ENCODE measurements around the gene SIRT5. TPM values are rescaled to one million over a fixed set of nuclear protein-coding genes. Genes with fewer than 3 reads are reported as not detected.

Gene SIRT5
- total RNA-seq, 1 experiment from 2014 or later: 14.3 TPM

GRCh38 chr6:13565921-13566320 is 8.5 kb upstream of the SIRT5 start:
- Histone ChIP-seq H3K27ac (ENCODE audit: insufficient read length, low read depth, low read length) (no peak overlapping the region), H4K5ac (ENCODE audit: insufficient read length, low read depth, low read length) (no peak overlapping the region), H3K23ac (ENCODE audit: insufficient read length, low read depth, low read length) (no peak overlapping the region), H2AK5ac (ENCODE audit: insufficient read length, low read length) (no peak overlapping the region), H2BK20ac (ENCODE audit: low read depth, low read length, poor library complexity, severe bottlenecking) (no peak overlapping the region), H3K56ac (ENCODE audit: insufficient read length, low read depth, low read length) (no peak overlapping the region), H4K20me1 (ENCODE audit: control insufficient read depth, insufficient read depth, insufficient read length) (no peaks in the 10 kb centered on the region), H3K79me1 (ENCODE audit: insufficient read depth, low read depth, low read length, poor library complexity, severe bottlenecking) (no peaks in the 10 kb centered on the region), H3K23me2 (ENCODE audit: insufficient read length, low read depth, low read length, poor library complexity, severe bottlenecking) (no peaks in the 10 kb centered on the region), H2BK5ac (ENCODE audit: insufficient read length, low read length) (no peak overlapping the region), H4K91ac (ENCODE audit: insufficient read length, low read depth, low read length) (no peak overlapping the region), H3K79me2 (ENCODE audit: insufficient read depth, low read length) (no peaks in the 10 kb centered on the region), H2BK120ac (ENCODE audit: low read depth, low read length, poor library complexity, severe bottlenecking) (no peak overlapping the region), H2BK12ac (ENCODE audit: insufficient read length, low read depth, low read length) (no peak overlapping the region), H3K18ac (ENCODE audit: insufficient read length, low read depth, low read length) (no peak overlapping the region), H2BK15ac (ENCODE audit: low read depth, low read length) (no peak overlapping the region), H3K4ac (ENCODE audit: low read depth, low read length) (no peak overlapping the region), H2AFZ (ENCODE audit: low read length) (no peak overlapping the region), H3K4me2 (ENCODE audit: insufficient read depth, insufficient read length, low read length) (no peak overlapping the region), H3K14ac (ENCODE audit: insufficient read depth, low read length) (no peak overlapping the region), H3K9ac (ENCODE audit: extremely low read depth, insufficient read length, low read length) (no peak overlapping the region), H3K27me3 (ENCODE audit: insufficient read depth, low read length) (no peaks in the 10 kb centered on the region), H4K8ac (replicated peaks; ENCODE audit: insufficient read length, low read depth, low read length) (no peak overlapping the region), H3K9me3 (ENCODE audit: control insufficient read depth, low read depth, low read length) (no peaks in the 10 kb centered on the region), H3T11ph (ENCODE audit: low read length) (no peak overlapping the region), H3K4me1 (ENCODE audit: insufficient read depth, low read length) (no peaks in the 10 kb centered on the region; the same call in 1 of the 2 replicates)
- Mint-ChIP-seq H3K9me3 (no peaks in the 10 kb centered on the region), H3K4me1 (peaks cover 5 to 13% of the 10 kb centered on the region in 2 experiments), H3K27ac (no peak overlapping the region), H3K27me3 (ENCODE audit: low read depth) (no peaks in the 10 kb centered on the region; the same call in 1 of the 2 replicates), H3K4me3 (no peak overlapping the region), H3K36me3 (ENCODE audit: insufficient read depth in 1 of 3, low read depth in 3 of 3) (no peaks in the 10 kb centered on the region)
- WGBS (ENCODE audit: extremely low coverage, insufficient read length, low lambda C conversion rate): no CpG with 5 or more reads among the region's 4 CpGs
- DNase-seq: no peak
- TF ChIP-seq CTCF (conservative IDR thresholded peaks at IDR 0.05): no peak
